GM23338 (cell line): ENCODE data around the gene TM2D1. TPM values are rescaled to one million over a fixed set of nuclear protein-coding genes. Genes with fewer than 3 reads are reported as not detected.

Source experiments
- ATAC-seq: fragments of 200-7000 bp; cut with Tn5 transposase; 3 replicates; pipeline ENCODE4 v1.9.1; 2020
- DNase-seq: peaks from one replicate; pipeline ENCODE4 v3.0.0-alpha.2; 2015; ENCODE audit warnings: low spot score
- H2AFZ ChIP-seq: fragments of 200-600 bp; sonication (generic); 2 replicates; pipeline ENCODE4 v1.8.0; 2016; ENCODE audit warnings: antibody characterized with exemption, mild to moderate bottlenecking, moderate library complexity
- H3F3A ChIP-seq: fragments of 200-600 bp; sonication (generic); replicated peaks from 2 replicates; pipeline ENCODE4 v1.8.0; 2017; ENCODE audit warnings: antibody characterized with exemption, mixed run types, low read depth
- H3K27ac ChIP-seq: fragments of 200-600 bp; sonication (generic); 2 replicates; pipeline ENCODE4 v1.6.1; 2016; ENCODE audit warnings: low read depth
- H3K27me3 ChIP-seq: fragments of 200-600 bp; sonication (generic); 2 replicates; pipeline ENCODE4 v1.8.0; 2016; ENCODE audit warnings: mild to moderate bottlenecking, mixed run types, moderate library complexity; ENCODE audit not compliant: insufficient read depth
- H3K36me3 ChIP-seq: fragments of 200-600 bp; sonication (generic); 2 replicates; pipeline ENCODE4 v1.8.0; 2016; ENCODE audit warnings: mild to moderate bottlenecking; ENCODE audit not compliant: insufficient read depth
- H3K4me1 ChIP-seq: fragments of 200-600 bp; sonication (generic); 2 replicates; pipeline ENCODE4 v1.8.0; 2016; ENCODE audit warnings: mild to moderate bottlenecking, moderate library complexity; ENCODE audit not compliant: insufficient read depth
- H3K4me2 ChIP-seq: fragments of 200-600 bp; sonication (generic); 2 replicates; pipeline ENCODE4 v1.7.1; 2017; ENCODE audit warnings: mixed run types
- H3K4me3 ChIP-seq: fragments of 200-600 bp; sonication (generic); 2 replicates; pipeline ENCODE4 v1.6.1; 2016; ENCODE audit warnings: mixed run types
- H3K79me2 ChIP-seq: fragments of 200-600 bp; sonication (generic); replicated peaks from 2 replicates; pipeline ENCODE4 v1.8.0; 2017; ENCODE audit warnings: mild to moderate bottlenecking; ENCODE audit not compliant: insufficient read depth
- H3K9me2 ChIP-seq: fragments of 200-600 bp; sonication (generic); 2 replicates; pipeline ENCODE4 v1.8.0; 2017; ENCODE audit not compliant: insufficient read depth
- H4K20me1 ChIP-seq: fragments of 200-600 bp; sonication (generic); replicated peaks from 2 replicates; pipeline ENCODE4 v1.8.0; 2017; ENCODE audit warnings: mild to moderate bottlenecking; ENCODE audit not compliant: insufficient read depth
- H3K27ac Mint-ChIP-seq: 2 replicates; pipeline ENCODE4 v1.8.0; 2020; ENCODE audit warnings: inconsistent platforms, mild to moderate bottlenecking, moderate library complexity, mixed read lengths
- H3K27me3 Mint-ChIP-seq: 3 replicates; pipeline ENCODE4 v1.8.0; 2022; ENCODE audit warnings: low read depth, mild to moderate bottlenecking, moderate library complexity, mixed read lengths, inconsistent platforms; ENCODE audit not compliant: insufficient read depth, poor library complexity
- H3K36me3 Mint-ChIP-seq: 3 replicates; pipeline ENCODE4 v1.8.0; 2021; ENCODE audit warnings: low read depth, mild to moderate bottlenecking, inconsistent platforms, moderate library complexity, mixed read lengths
- H3K4me1 Mint-ChIP-seq: 3 replicates; pipeline ENCODE4 v1.8.0; 2020; ENCODE audit warnings: mild to moderate bottlenecking, inconsistent platforms, mixed read lengths
- H3K4me3 Mint-ChIP-seq: 3 replicates; pipeline ENCODE4 v1.8.0; 2021; ENCODE audit warnings: moderate library complexity, mild to moderate bottlenecking, inconsistent platforms, mixed read lengths
- H3K9me3 Mint-ChIP-seq: 3 replicates; pipeline ENCODE4 v1.8.0; 2020; ENCODE audit warnings: moderate library complexity, mild to moderate bottlenecking, inconsistent platforms, mixed read lengths
- CREB1 ChIP-seq: fragments of 250-450 bp; sonication (Bioruptor Pico); IDR thresholded peaks from 2 replicates; pipeline ENCODE4 v1.5.0; 2020; ENCODE audit warnings: low read depth, mild to moderate bottlenecking, moderate library complexity
- EZH2 ChIP-seq: fragments of 200-600 bp; sonication (generic); IDR thresholded peaks from one replicate; pipeline ENCODE4 v1.8.0; 2017; ENCODE audit warnings: antibody characterized with exemption, mild to moderate bottlenecking, low read depth; ENCODE audit not compliant: unreplicated experiment
- EZH2phosphoT487 ChIP-seq: fragments of 200-600 bp; sonication (generic); IDR thresholded peaks from one replicate; pipeline ENCODE4 v1.8.1; 2018; ENCODE audit warnings: antibody characterized with exemption; ENCODE audit not compliant: unreplicated experiment
- JUNB ChIP-seq: IDR thresholded peaks from one replicate; pipeline ENCODE4 v1.6.1; 2016; ENCODE audit warnings: antibody characterized with exemption; ENCODE audit not compliant: unreplicated experiment
- NANOG ChIP-seq: IDR thresholded peaks from 2 replicates; pipeline ENCODE4 v1.6.1; 2016; ENCODE audit warnings: antibody characterized with exemption, borderline replicate concordance
- POLR2AphosphoS5 ChIP-seq: IDR thresholded peaks from 2 replicates; pipeline ENCODE4 v1.6.1; 2016; ENCODE audit warnings: antibody characterized with exemption, low read depth
- STAT1 ChIP-seq: IDR thresholded peaks from one replicate; pipeline ENCODE4 v1.6.1; 2016; ENCODE audit warnings: antibody characterized with exemption; ENCODE audit not compliant: unreplicated experiment
- ZNF114 ChIP-seq: fragments of 250-450 bp; sonication (Bioruptor Pico); IDR thresholded peaks from 2 replicates; pipeline ENCODE4 v1.5.0; 2020; ENCODE audit warnings: mild to moderate bottlenecking, moderate library complexity
- ZNF331 ChIP-seq: fragments of 250-450 bp; sonication (Bioruptor Pico); IDR thresholded peaks from 2 replicates; pipeline ENCODE4 v1.5.0; 2020; ENCODE audit warnings: low read depth, mild to moderate bottlenecking, moderate library complexity
- polyA plus RNA-seq: library from polyadenylated mRNA; unstranded; fragments of >200 nt; fragmentation: Nextera tagmentation; extraction: Ambion mirVana; gene quantifications from 2 replicates; pipeline ENCODE4 v1.2.1, GENCODE V29; 2016
- total RNA-seq: library from RNA; depleted of rRNA; stranded (reverse); fragments of >200 nt; shearing (Covaris generic); gene quantifications from 2 replicates; pipeline ENCODE4 v1.2.3, GENCODE V29; 2014
- TF ChIP-seq, protein P1 (sequence below): IDR thresholded peaks from 2 replicates; pipeline ENCODE4 v1.6.1; 2016; ENCODE audit warnings: antibody characterized with exemption
- TF ChIP-seq, protein P2 (sequence below): fragments of 250-450 bp; sonication (Bioruptor Pico); IDR thresholded peaks from 2 replicates; pipeline ENCODE4 v1.5.0; 2020; ENCODE audit warnings: mild to moderate bottlenecking, moderate library complexity
- TF ChIP-seq, protein P3 (sequence below), 2 experiments: fragments of 200-600 bp in 1 of 2; sonication (generic) in 1 of 2; conservative IDR thresholded peaks; 2 replicates each; pipeline versions ENCODE4 v1.5.1 to v1.6.1; 2016 to 2017; ENCODE audit warnings: antibody characterized with exemption in 2 of 2, low read depth in 2 of 2, mild to moderate bottlenecking in 2 of 2, moderate library complexity in 1 of 2
- TF ChIP-seq, protein P4 (sequence below): IDR thresholded peaks from one replicate; pipeline ENCODE4 v1.6.1; 2018; ENCODE audit warnings: antibody characterized with exemption; ENCODE audit not compliant: unreplicated experiment

Gene TM2D1
- total and polyA plus RNA-seq, 2 experiments from 2014 or later, result 46.7 to 47.5 TPM

DNA sequence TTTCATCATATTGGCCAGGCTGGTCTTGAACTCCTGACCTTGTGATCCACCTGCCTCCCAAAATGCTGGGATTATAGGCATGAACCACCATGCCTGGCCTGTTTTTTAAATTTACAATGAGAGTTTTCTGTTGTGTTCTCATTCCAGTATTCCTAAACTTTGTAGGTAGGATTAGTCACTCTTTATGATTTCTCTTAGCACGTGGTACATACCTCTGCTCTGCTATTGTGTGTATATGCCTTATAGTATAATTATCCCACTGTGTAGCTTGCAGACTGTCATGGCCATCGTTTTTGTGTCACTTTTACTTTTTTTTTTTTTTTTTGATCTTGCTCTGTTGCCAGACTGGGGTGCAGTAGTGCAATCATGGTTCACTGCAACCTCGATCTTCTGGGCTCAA is 31.8 kb upstream of the TM2D1 start:
- Histone ChIP-seq H2AFZ (no peak overlapping the region), H3K27ac (0 out of 2 replicates have a peak overlapping the region, but pooled peaks have one; percentile 20), H3K79me2 (peaks cover 100% of the 10 kb centered on the region), H3K36me3 (no peaks in the 10 kb centered on the region), H4K20me1 (peaks cover 16% of the 10 kb centered on the region), H3K4me1 (peaks cover 27% of the 10 kb centered on the region), H3K4me3 (no peak overlapping the region), H3K9me2 (no peaks in the 10 kb centered on the region), H3F3A (no peaks in the 10 kb centered on the region), H3K4me2 (no peak overlapping the region), H3K27me3 (no peaks in the 10 kb centered on the region)
- Mint-ChIP-seq H3K4me3 (no peak overlapping the region), H3K27ac (no peak overlapping the region), H3K9me3 (no peaks in the 10 kb centered on the region), H3K36me3 (no peaks in the 10 kb centered on the region), H3K4me1 (peaks cover 21% of the 10 kb centered on the region), H3K27me3 (no peaks in the 10 kb centered on the region)
- ATAC-seq (no peak), DNase-seq (no peak)
- TF ChIP-seq JUNB (no peak), ZNF114 (CRISPR knock-in tag) (no peak), EZH2 (no peak), POLR2AphosphoS5 (no peak), CREB1 (CRISPR knock-in tag) (no peak), STAT1 (no peak), NANOG (no peak), EZH2phosphoT487 (no peak), ZNF331 (CRISPR knock-in tag) (no peak)
- TF ChIP-seq, protein P1, sequence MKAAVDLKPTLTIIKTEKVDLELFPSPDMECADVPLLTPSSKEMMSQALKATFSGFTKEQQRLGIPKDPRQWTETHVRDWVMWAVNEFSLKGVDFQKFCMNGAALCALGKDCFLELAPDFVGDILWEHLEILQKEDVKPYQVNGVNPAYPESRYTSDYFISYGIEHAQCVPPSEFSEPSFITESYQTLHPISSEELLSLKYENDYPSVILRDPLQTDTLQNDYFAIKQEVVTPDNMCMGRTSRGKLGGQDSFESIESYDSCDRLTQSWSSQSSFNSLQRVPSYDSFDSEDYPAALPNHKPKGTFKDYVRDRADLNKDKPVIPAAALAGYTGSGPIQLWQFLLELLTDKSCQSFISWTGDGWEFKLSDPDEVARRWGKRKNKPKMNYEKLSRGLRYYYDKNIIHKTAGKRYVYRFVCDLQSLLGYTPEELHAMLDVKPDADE, result no peak
- TF ChIP-seq, protein P2, sequence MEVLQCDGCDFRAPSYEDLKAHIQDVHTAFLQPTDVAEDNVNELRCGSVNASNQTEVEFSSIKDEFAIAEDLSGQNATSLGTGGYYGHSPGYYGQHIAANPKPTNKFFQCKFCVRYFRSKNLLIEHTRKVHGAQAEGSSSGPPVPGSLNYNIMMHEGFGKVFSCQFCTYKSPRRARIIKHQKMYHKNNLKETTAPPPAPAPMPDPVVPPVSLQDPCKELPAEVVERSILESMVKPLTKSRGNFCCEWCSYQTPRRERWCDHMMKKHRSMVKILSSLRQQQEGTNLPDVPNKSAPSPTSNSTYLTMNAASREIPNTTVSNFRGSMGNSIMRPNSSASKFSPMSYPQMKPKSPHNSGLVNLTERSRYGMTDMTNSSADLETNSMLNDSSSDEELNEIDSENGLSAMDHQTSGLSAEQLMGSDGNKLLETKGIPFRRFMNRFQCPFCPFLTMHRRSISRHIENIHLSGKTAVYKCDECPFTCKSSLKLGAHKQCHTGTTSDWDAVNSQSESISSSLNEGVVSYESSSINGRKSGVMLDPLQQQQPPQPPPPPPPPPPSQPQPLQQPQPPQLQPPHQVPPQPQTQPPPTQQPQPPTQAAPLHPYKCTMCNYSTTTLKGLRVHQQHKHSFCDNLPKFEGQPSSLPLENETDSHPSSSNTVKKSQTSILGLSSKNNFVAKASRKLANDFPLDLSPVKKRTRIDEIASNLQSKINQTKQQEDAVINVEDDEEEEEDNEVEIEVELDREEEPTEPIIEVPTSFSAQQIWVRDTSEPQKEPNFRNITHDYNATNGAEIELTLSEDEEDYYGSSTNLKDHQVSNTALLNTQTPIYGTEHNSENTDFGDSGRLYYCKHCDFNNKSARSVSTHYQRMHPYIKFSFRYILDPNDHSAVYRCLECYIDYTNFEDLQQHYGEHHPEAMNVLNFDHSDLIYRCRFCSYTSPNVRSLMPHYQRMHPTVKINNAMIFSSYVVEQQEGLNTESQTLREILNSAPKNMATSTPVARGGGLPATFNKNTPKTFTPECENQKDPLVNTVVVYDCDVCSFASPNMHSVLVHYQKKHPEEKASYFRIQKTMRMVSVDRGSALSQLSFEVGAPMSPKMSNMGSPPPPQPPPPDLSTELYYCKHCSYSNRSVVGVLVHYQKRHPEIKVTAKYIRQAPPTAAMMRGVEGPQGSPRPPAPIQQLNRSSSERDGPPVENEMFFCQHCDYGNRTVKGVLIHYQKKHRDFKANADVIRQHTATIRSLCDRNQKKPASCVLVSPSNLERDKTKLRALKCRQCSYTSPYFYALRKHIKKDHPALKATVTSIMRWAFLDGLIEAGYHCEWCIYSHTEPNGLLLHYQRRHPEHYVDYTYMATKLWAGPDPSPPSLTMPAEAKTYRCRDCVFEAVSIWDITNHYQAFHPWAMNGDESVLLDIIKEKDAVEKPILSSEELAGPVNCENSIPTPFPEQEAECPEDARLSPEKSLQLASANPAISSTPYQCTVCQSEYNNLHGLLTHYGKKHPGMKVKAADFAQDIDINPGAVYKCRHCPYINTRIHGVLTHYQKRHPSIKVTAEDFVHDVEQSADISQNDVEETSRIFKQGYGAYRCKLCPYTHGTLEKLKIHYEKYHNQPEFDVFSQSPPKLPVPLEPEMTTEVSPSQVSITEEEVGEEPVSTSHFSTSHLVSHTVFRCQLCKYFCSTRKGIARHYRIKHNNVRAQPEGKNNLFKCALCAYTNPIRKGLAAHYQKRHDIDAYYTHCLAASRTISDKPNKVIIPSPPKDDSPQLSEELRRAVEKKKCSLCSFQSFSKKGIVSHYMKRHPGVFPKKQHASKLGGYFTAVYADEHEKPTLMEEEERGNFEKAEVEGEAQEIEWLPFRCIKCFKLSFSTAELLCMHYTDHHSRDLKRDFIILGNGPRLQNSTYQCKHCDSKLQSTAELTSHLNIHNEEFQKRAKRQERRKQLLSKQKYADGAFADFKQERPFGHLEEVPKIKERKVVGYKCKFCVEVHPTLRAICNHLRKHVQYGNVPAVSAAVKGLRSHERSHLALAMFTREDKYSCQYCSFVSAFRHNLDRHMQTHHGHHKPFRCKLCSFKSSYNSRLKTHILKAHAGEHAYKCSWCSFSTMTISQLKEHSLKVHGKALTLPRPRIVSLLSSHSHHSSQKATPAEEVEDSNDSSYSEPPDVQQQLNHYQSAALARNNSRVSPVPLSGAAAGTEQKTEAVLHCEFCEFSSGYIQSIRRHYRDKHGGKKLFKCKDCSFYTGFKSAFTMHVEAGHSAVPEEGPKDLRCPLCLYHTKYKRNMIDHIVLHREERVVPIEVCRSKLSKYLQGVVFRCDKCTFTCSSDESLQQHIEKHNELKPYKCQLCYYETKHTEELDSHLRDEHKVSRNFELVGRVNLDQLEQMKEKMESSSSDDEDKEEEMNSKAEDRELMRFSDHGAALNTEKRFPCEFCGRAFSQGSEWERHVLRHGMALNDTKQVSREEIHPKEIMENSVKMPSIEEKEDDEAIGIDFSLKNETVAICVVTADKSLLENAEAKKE (CRISPR knock-in tag), result no peak
- TF ChIP-seq, protein P3, sequence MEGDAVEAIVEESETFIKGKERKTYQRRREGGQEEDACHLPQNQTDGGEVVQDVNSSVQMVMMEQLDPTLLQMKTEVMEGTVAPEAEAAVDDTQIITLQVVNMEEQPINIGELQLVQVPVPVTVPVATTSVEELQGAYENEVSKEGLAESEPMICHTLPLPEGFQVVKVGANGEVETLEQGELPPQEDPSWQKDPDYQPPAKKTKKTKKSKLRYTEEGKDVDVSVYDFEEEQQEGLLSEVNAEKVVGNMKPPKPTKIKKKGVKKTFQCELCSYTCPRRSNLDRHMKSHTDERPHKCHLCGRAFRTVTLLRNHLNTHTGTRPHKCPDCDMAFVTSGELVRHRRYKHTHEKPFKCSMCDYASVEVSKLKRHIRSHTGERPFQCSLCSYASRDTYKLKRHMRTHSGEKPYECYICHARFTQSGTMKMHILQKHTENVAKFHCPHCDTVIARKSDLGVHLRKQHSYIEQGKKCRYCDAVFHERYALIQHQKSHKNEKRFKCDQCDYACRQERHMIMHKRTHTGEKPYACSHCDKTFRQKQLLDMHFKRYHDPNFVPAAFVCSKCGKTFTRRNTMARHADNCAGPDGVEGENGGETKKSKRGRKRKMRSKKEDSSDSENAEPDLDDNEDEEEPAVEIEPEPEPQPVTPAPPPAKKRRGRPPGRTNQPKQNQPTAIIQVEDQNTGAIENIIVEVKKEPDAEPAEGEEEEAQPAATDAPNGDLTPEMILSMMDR (conservative IDR thresholded peaks at IDR 0.05; ENCODE audit: low read depth in 2 of 2), result no peak
- TF ChIP-seq, protein P4, sequence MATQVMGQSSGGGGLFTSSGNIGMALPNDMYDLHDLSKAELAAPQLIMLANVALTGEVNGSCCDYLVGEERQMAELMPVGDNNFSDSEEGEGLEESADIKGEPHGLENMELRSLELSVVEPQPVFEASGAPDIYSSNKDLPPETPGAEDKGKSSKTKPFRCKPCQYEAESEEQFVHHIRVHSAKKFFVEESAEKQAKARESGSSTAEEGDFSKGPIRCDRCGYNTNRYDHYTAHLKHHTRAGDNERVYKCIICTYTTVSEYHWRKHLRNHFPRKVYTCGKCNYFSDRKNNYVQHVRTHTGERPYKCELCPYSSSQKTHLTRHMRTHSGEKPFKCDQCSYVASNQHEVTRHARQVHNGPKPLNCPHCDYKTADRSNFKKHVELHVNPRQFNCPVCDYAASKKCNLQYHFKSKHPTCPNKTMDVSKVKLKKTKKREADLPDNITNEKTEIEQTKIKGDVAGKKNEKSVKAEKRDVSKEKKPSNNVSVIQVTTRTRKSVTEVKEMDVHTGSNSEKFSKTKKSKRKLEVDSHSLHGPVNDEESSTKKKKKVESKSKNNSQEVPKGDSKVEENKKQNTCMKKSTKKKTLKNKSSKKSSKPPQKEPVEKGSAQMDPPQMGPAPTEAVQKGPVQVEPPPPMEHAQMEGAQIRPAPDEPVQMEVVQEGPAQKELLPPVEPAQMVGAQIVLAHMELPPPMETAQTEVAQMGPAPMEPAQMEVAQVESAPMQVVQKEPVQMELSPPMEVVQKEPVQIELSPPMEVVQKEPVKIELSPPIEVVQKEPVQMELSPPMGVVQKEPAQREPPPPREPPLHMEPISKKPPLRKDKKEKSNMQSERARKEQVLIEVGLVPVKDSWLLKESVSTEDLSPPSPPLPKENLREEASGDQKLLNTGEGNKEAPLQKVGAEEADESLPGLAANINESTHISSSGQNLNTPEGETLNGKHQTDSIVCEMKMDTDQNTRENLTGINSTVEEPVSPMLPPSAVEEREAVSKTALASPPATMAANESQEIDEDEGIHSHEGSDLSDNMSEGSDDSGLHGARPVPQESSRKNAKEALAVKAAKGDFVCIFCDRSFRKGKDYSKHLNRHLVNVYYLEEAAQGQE, result no peak
